WTC11 (cell line): ENCODE data around the gene SNRNP200. TPM values are rescaled to one million over a fixed set of nuclear protein-coding genes. Genes with fewer than 3 reads are reported as not detected.

ENCODE experiments used
- ATAC-seq: fragments of 200-7000 bp; cut with Tn5 transposase; 2 replicates; pipeline ENCODE4 v1.10.0; 2021; ENCODE audit warnings: mild to moderate bottlenecking, moderate library complexity
- CTCF ChIA-PET: fragments of 300-600 bp; sonication (Branson Sonifier 250); formaldehyde crosslinking; loops from one replicate; lab custom pipeline; 2021; ENCODE audit warnings: antibody characterized with exemption; lab: Charles Lee
- POLR2A ChIA-PET: fragments of 350-600 bp; sonication (Branson Sonifier 250); formaldehyde crosslinking; loops from one replicate; lab custom pipeline; 2021; ENCODE audit warnings: antibody characterized with exemption; lab: Charles Lee
- DNase-seq: peaks from one replicate; pipeline ENCODE4 v3.0.0; 2021; ENCODE audit warnings: low spot score
- H3K27ac Mint-ChIP-seq: 2 replicates; pipeline ENCODE4 v1.8.0; 2021; ENCODE audit warnings: mixed read lengths
- H3K27me3 Mint-ChIP-seq: 2 replicates; pipeline ENCODE4 v1.8.0; 2021; ENCODE audit warnings: low read depth, mild to moderate bottlenecking, moderate library complexity, mixed read lengths
- H3K36me3 Mint-ChIP-seq: 2 replicates; pipeline ENCODE4 v1.8.0; 2021; ENCODE audit warnings: mixed read lengths
- H3K4me1 Mint-ChIP-seq: 2 replicates; pipeline ENCODE4 v1.8.0; 2022; ENCODE audit warnings: mixed read lengths
- H3K4me3 Mint-ChIP-seq: 2 replicates; pipeline ENCODE4 v1.8.0; 2021; ENCODE audit warnings: mild to moderate bottlenecking, moderate library complexity, mixed read lengths
- H3K9me3 Mint-ChIP-seq: 2 replicates; pipeline ENCODE4 v1.8.0; 2021; ENCODE audit warnings: mixed read lengths
- ATF2 ChIP-seq: sonication (generic); formaldehyde crosslinking; IDR thresholded peaks from 2 replicates; pipeline ENCODE4 v1.8.1; 2022; ENCODE audit warnings: low read depth, missing genetic modification reagents, borderline replicate concordance
- CREM ChIP-seq: sonication (generic); formaldehyde crosslinking; IDR thresholded peaks from 2 replicates; pipeline ENCODE4 v1.8.1; 2022; ENCODE audit warnings: mild to moderate bottlenecking, missing genetic modification reagents, moderate library complexity
- ELF4 ChIP-seq: sonication (generic); formaldehyde crosslinking; IDR thresholded peaks from 2 replicates; pipeline ENCODE4 v1.8.1; 2022; ENCODE audit warnings: low read depth, mild to moderate bottlenecking, moderate library complexity, missing genetic modification reagents
- MAX ChIP-seq: sonication (generic); formaldehyde crosslinking; IDR thresholded peaks from 2 replicates; pipeline ENCODE4 v1.8.0; 2022; ENCODE audit warnings: mild to moderate bottlenecking, missing genetic modification reagents
- NR3C1 ChIP-seq: sonication (generic); formaldehyde crosslinking; conservative IDR thresholded peaks from 2 replicates; pipeline ENCODE4 v1.8.1; 2023; ENCODE audit warnings: low read depth, mild to moderate bottlenecking, missing genetic modification reagents
- SMAD4 ChIP-seq: sonication (generic); formaldehyde crosslinking; IDR thresholded peaks from 2 replicates; pipeline ENCODE4 v1.8.0; 2022; ENCODE audit warnings: mild to moderate bottlenecking, missing genetic modification reagents
- TCF7 ChIP-seq: sonication (generic); formaldehyde crosslinking; IDR thresholded peaks from 2 replicates; pipeline ENCODE4 v1.8.0; 2022; ENCODE audit warnings: mild to moderate bottlenecking, low read depth, missing genetic modification reagents, moderate library complexity
- USF1 ChIP-seq: sonication (generic); formaldehyde crosslinking; IDR thresholded peaks from 2 replicates; pipeline ENCODE4 v1.8.0; 2022; ENCODE audit warnings: mild to moderate bottlenecking, missing genetic modification reagents
- ZNF219 ChIP-seq: sonication (generic); formaldehyde crosslinking; IDR thresholded peaks from 2 replicates; pipeline ENCODE4 v1.8.0; 2023; ENCODE audit warnings: missing genetic modification reagents, mild to moderate bottlenecking, borderline replicate concordance
- total RNA-seq: library from RNA; stranded (reverse); gene quantifications from 3 replicates; pipeline ENCODE4 v1.2.3, GENCODE V29; 2021
- TF ChIP-seq, protein P1 (sequence below): sonication (generic); formaldehyde crosslinking; IDR thresholded peaks from 2 replicates; pipeline ENCODE4 v1.8.1; 2022; ENCODE audit warnings: missing genetic modification reagents, borderline replicate concordance
- TF ChIP-seq, protein P2 (sequence below): sonication (generic); formaldehyde crosslinking; IDR thresholded peaks from 2 replicates; pipeline ENCODE4 v1.8.1; 2023; ENCODE audit warnings: mild to moderate bottlenecking, moderate library complexity, missing genetic modification reagents
- TF ChIP-seq, protein P3 (sequence below): sonication (generic); formaldehyde crosslinking; IDR thresholded peaks from 2 replicates; pipeline ENCODE4 v1.8.0; 2023; ENCODE audit warnings: missing genetic modification reagents, mild to moderate bottlenecking, borderline replicate concordance

The SNRNP200 gene
- total RNA-seq, 1 experiment from 2014 or later = 226 TPM

GRCh38 chr2:96353606-96354101, 48.3 kb upstream of the SNRNP200 start:
- Mint-ChIP-seq H3K4me1 (no peaks in the 10 kb centered on the region), H3K27me3 (no peaks in the 10 kb centered on the region), H3K36me3 (peaks cover 74% of the 10 kb centered on the region), H3K4me3 (no peak overlapping the region), H3K9me3 (no peaks in the 10 kb centered on the region), H3K27ac (no peak overlapping the region)
- ATAC-seq (no peak), DNase-seq (no peak)
- ChIA-PET CTCF (no interaction called here), POLR2A (no interaction called here)
- TF ChIP-seq SMAD4 (CRISPR knock-in tag) (no peak), NR3C1 (CRISPR knock-in tag) (no peak), MAX (no peak), TCF7 (CRISPR knock-in tag) (no peak), USF1 (CRISPR knock-in tag) (no peak), ELF4 (CRISPR knock-in tag) (no peak), CREM (CRISPR knock-in tag) (no peak)

DNA sequence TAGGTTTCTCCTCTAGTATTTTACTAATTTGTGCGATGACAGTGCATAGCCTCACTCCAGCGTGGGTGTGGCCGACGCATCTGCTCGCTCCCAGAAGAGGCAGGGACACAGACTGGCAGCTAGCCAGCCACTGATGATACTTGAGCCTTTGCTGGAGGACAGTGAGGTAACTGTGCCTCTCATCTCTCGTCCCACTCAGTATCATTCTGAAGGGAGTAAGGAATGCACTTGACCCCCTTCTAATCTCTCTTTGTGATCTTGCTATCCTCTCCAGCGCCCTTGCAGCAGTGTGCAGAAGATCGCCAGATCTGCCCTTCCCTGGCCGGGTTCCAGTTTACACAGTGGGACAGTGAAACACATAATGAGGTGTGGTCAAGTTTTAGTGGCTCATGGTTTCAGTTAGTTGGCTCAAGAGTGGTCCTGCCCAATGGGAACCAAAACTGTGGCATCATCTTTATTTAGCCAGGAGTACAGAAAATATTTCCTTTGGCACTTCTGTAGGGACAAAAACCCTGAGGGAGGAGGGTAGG, 47.8 kb upstream of the SNRNP200 start:
- no peaks in the 10 kb centered on the region for H3K27me3 Mint-ChIP-seq
- peaks cover 74% of the 10 kb centered on the region for H3K36me3 Mint-ChIP-seq
- no peak for ATAC-seq
- TF ChIP-seq, protein P1, sequence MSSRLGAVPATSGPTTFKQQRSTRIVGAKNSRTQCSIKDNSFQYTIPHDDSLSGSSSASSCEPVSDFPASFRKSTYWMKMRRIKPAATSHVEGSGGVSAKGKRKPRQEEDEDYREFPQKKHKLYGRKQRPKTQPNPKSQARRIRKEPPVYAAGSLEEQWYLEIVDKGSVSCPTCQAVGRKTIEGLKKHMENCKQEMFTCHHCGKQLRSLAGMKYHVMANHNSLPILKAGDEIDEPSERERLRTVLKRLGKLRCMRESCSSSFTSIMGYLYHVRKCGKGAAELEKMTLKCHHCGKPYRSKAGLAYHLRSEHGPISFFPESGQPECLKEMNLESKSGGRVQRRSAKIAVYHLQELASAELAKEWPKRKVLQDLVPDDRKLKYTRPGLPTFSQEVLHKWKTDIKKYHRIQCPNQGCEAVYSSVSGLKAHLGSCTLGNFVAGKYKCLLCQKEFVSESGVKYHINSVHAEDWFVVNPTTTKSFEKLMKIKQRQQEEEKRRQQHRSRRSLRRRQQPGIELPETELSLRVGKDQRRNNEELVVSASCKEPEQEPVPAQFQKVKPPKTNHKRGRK (CRISPR knock-in tag) = no peak
- TF ChIP-seq, protein P2, sequence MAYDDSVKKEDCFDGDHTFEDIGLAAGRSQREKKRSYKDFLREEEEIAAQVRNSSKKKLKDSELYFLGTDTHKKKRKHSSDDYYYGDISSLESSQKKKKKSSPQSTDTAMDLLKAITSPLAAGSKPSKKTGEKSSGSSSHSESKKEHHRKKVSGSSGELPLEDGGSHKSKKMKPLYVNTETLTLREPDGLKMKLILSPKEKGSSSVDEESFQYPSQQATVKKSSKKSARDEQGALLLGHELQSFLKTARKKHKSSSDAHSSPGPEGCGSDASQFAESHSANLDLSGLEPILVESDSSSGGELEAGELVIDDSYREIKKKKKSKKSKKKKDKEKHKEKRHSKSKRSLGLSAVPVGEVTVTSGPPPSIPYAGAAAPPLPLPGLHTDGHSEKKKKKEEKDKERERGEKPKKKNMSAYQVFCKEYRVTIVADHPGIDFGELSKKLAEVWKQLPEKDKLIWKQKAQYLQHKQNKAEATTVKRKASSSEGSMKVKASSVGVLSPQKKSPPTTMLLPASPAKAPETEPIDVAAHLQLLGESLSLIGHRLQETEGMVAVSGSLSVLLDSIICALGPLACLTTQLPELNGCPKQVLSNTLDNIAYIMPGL (CRISPR knock-in tag) = no peak
- TF ChIP-seq, protein P3, sequence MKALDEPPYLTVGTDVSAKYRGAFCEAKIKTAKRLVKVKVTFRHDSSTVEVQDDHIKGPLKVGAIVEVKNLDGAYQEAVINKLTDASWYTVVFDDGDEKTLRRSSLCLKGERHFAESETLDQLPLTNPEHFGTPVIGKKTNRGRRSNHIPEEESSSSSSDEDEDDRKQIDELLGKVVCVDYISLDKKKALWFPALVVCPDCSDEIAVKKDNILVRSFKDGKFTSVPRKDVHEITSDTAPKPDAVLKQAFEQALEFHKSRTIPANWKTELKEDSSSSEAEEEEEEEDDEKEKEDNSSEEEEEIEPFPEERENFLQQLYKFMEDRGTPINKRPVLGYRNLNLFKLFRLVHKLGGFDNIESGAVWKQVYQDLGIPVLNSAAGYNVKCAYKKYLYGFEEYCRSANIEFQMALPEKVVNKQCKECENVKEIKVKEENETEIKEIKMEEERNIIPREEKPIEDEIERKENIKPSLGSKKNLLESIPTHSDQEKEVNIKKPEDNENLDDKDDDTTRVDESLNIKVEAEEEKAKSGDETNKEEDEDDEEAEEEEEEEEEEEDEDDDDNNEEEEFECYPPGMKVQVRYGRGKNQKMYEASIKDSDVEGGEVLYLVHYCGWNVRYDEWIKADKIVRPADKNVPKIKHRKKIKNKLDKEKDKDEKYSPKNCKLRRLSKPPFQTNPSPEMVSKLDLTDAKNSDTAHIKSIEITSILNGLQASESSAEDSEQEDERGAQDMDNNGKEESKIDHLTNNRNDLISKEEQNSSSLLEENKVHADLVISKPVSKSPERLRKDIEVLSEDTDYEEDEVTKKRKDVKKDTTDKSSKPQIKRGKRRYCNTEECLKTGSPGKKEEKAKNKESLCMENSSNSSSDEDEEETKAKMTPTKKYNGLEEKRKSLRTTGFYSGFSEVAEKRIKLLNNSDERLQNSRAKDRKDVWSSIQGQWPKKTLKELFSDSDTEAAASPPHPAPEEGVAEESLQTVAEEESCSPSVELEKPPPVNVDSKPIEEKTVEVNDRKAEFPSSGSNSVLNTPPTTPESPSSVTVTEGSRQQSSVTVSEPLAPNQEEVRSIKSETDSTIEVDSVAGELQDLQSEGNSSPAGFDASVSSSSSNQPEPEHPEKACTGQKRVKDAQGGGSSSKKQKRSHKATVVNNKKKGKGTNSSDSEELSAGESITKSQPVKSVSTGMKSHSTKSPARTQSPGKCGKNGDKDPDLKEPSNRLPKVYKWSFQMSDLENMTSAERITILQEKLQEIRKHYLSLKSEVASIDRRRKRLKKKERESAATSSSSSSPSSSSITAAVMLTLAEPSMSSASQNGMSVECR = no peak
- TF ChIP-seq ZNF219 (CRISPR knock-in tag) (no peak), ATF2 (no peak)
- ChIA-PET CTCF (no interaction called here), POLR2A (no interaction called here)
- no peak overlapping the region for H3K4me3 Mint-ChIP-seq
- H3K9me3 Mint-ChIP-seq = no peaks in the 10 kb centered on the region
- DNase-seq = no peak
- H3K4me1 Mint-ChIP-seq = no peaks in the 10 kb centered on the region
- no peak overlapping the region for H3K27ac Mint-ChIP-seq
